ENCODE measurements around the gene CD300C.

Gene CD300C

DNA sequence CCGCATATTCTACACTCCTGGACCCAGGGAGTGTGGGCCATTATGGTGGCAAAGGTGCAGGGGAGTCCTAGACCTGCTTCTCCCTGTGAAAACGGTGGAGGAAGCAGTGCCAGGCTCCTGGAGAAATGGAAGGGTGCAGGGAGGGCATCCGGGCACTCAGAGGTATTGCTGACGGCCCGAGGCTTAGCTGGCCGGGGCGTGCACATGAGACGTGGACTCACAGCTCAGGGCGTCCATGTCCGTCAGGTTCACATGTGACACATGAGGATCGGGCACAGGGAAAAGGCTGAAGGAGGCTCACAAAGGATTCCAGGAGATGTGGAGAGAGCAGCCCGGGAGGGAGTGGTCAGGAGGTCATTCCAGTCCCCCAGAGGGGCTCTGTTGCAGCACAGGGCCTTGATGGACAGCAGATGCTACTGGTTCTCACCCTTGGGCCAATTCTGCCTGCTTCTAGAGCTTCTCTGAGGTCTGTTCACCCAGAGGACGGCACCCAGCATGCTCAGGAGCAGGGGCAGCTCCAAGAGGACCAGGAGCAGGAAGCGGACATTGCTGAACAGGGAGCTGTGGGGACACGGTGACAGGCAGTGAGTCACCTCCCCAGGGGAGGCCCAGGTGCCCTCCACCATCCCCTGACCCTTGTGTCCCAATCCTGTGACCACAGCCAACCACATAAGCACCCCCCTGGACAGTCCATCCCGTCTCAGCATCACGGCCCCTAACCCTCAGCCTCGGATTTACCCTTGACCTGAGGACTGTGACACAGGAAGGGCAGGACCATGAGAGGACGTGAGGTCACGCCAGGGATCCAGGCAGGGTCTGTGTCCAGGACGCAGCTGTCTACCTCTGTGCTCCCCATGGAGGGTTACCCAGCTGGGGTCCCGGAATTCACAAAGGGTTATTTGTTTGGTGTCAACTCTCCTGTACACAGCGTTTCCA lies 4.5 kb downstream of the CD300C start:
- no peak for DNase-seq (ENCODE audit: extremely low spot score)
- CTCF ChIA-PET, result no interaction called here
- TF ChIP-seq, protein P1, sequence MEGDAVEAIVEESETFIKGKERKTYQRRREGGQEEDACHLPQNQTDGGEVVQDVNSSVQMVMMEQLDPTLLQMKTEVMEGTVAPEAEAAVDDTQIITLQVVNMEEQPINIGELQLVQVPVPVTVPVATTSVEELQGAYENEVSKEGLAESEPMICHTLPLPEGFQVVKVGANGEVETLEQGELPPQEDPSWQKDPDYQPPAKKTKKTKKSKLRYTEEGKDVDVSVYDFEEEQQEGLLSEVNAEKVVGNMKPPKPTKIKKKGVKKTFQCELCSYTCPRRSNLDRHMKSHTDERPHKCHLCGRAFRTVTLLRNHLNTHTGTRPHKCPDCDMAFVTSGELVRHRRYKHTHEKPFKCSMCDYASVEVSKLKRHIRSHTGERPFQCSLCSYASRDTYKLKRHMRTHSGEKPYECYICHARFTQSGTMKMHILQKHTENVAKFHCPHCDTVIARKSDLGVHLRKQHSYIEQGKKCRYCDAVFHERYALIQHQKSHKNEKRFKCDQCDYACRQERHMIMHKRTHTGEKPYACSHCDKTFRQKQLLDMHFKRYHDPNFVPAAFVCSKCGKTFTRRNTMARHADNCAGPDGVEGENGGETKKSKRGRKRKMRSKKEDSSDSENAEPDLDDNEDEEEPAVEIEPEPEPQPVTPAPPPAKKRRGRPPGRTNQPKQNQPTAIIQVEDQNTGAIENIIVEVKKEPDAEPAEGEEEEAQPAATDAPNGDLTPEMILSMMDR (IDR thresholded peaks at IDR 0.05; ENCODE audit: control extremely low read depth, extremely low read depth, low read depth, missing control alignments), result no peak
- POLR2A ChIA-PET, result no interaction called here

DNA sequence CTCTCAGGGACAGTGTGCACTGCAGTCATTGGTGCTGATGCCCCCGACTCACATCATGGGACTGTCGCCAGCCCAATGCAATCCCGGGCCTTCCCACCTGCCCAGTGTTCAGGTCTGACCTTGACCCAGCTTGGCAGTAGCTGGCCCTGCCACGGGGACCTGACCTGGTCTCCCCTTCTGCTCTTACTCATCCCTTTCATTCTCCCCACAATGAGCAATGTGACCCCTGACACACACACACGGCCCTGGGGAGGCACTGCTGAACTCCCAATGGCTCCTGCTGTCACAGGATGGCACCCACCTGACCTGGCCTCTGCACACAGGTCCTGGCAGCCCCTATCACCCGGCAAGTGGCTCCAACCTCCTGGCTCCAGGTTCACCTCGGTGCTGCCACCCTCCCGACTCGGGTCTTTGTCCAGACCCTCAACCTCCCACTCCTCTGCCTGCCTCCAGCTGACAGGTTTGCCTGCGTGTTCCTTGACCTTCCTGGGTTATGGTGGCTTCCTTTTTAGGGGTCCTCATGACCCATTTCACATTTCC lies 6.6 kb downstream of the CD300C start:
- TF ChIP-seq, protein P1 (IDR thresholded peaks at IDR 0.05; ENCODE audit: control extremely low read depth, extremely low read depth, low read depth, missing control alignments), result no peak
- CTCF ChIA-PET, result no interaction called here

DNA sequence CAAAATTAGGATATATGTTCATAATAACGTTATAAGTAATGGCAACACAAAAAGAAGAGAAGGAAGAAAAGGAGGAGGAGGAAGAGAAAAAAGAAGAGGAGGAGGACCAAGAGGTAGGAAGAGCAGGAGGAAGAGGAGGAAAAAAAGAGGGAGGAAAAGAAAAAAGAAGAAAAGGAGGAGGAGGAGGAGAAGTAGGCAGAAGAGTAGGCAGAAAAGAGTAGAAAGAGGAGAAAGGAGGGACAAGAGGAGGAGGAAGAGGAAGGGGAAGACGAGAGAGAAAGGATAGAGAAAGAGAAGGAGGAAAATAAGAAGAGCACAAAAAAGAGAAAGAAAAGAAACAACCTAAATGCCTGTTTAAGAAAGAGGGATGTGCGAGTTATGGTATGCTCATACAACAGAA lies 9.0 kb downstream of the CD300C start:
- POLR2A ChIA-PET, result no interaction called here
- CTCF ChIA-PET, result interaction anchor here (2.5 kb wide), 1 partner anchor 29 kb away, joined by 5 read pairs; no protein-coding TSS in a partner anchor
- DNase-seq (ENCODE audit: extremely low spot score), result no peak
- TF ChIP-seq, protein P1 (IDR thresholded peaks at IDR 0.05; ENCODE audit: control extremely low read depth, extremely low read depth, low read depth, missing control alignments), result no peak

More for the DNA sequence above, 6.6 kb downstream of the CD300C start:
- no peak for DNase-seq (ENCODE audit: extremely low spot score)
- POLR2A ChIA-PET, result no interaction called here

DNA sequence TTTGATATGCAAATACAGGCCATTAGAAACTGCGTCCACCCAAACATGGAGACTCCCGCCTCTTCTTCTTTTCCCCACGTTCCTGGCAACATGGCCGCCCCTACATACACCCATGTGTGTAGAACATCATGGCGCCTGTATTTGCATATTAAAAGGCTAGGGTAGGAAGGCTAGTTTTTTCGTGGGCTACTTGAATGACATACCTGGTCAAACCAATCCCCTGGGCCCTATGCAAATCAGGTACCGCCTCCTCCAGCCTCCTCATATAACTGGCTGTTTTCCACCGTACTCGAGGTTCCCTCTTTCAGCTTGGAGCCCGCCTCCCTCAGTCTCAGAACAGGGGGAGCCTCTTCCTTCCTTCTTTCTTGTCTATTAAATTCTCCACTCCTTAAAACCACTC lies 13.8 kb downstream of the CD300C start:
- peak; percentile 16 for DNase-seq (ENCODE audit: extremely low spot score)
- ChIA-PET POLR2A (no interaction called here), CTCF (interaction anchor here (0.8 to 7.7 kb wide), 32 partner anchors 12 to 236 kb away, joined by 3 to 68 read pairs (median 3); partner anchors contain the start of genes CD300C and GPR142)
- TF ChIP-seq, protein P1 (IDR thresholded peaks at IDR 0.05; ENCODE audit: control extremely low read depth, extremely low read depth, low read depth, missing control alignments), result no peak

DNA sequence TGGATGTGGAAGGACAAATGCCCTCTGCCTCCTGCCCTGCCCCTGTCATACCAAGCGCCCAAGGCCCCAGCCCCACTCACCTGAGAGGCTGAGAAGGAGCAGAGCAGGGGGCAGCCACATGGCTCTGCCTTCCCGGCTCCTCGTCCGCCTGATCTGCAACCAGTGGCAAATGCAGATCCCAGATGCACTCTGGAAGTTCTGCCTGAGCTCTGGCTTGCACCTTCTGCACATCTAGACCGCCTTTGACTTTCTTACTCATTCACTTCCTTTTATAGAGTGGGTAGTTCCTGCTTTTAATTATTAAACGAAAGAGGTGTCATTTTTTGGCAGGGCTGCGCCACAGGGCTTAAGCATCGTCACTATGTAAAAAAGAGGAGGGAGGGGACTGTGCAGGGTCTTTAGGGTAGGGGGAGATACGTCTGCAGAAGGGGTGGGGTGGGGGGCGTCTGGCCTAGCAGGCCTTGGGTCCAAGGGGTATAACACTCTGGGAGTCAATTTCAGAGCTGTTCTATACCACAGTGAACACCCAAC lies 14.6 kb downstream of the CD300C start, which contains the start of gene CD300LB:
TSS of gene CD300LB (minus strand) at position 245 of the 531 bp plus-strand sequence. CDS start at position 120, 125 bp downstream.
- peak; percentile 45 for DNase-seq (ENCODE audit: extremely low spot score)
- POLR2A ChIA-PET, result no interaction called here
- CTCF ChIA-PET, result interaction anchor here (1.0 to 7.7 kb wide), 13 partner anchors 11 to 235 kb away, joined by 3 to 68 read pairs (median 3); partner anchors contain the start of gene GPR142

DNA sequence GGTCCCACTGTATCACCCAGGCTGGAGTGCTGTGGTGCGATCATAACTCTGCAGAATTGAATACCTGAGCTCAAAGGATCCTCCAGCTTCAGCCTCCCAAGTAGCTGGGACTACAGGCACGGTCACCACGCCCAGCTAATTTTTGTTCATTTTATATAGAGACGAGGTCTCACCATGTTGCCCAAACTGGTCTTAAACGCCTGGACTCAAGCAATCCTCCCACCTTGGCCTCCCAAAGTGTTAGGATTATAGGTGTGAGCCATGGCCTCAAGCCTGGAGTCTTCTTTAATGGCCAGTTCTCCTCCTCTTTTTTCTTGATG lies 15.1 kb downstream of the CD300C start:
- CTCF ChIA-PET, result interaction anchor here (1.2 to 7.7 kb wide), 7 partner anchors 10 to 163 kb away, joined by 3 to 68 read pairs (median 4); partner anchors contain the start of gene GPR142
- POLR2A ChIA-PET, result no interaction called here
- TF ChIP-seq, protein P1 (IDR thresholded peaks at IDR 0.05; ENCODE audit: control extremely low read depth, extremely low read depth, low read depth, missing control alignments), result no peak
- DNase-seq (ENCODE audit: extremely low spot score), result no peak

More for the DNA sequence above, 14.6 kb downstream of the CD300C start, which contains the start of gene CD300LB:
- TF ChIP-seq, protein P1 (IDR thresholded peaks at IDR 0.05; ENCODE audit: control extremely low read depth, extremely low read depth, low read depth, missing control alignments), result no peak

Measured in GM10248 (cell line).